HepG2 (cell line): ENCODE results near the gene HSPA1B. TPM values are rescaled to one million over a fixed set of nuclear protein-coding genes. Genes with fewer than 3 reads are reported as not detected.
A peak's percentile ranks its signal among the peaks of the same experiment; 100 is the strongest.

Experiments
- ATAC-seq: fragments of 200-7000 bp; cut with Tn5 transposase; 3 replicates; pipeline ENCODE4 v1.9.1; 2020; ENCODE audit warnings: mild to moderate bottlenecking, moderate library complexity
- BruUV-seq: library from RNA; stranded (reverse); fragments of 400-500 nt; replicated peaks from 2 replicates; lab custom pipeline; 2021; lab: Mats Ljungman, UMichigan
- CTCF ChIA-PET: fragments of 300-600 bp; formaldehyde crosslinking; extraction: SDS; loops from one replicate; lab custom pipeline; 2021; ENCODE audit warnings: low total read pairs, inconsistent platforms, low intra/inter-chr PET ratio; lab: Yijun Ruan, JAX
- POLR2A ChIA-PET: fragments of 350-600 bp; sonication (Branson Sonifier 250); formaldehyde crosslinking; loops from one replicate; lab custom pipeline; 2020; ENCODE audit warnings: antibody characterized with exemption, inconsistent platforms; lab: Yijun Ruan, JAX
- DNase-seq: peaks from one replicate; pipeline ENCODE4 v3.0.0-alpha.2; 2015; ENCODE audit warnings: low spot score
- FAIRE-seq: peaks from 3 replicates; lab custom pipeline; 2011; peaks lifted over from hg19 to GRCh38; lab: Jason Lieb, UNC
- H2AFZ ChIP-seq: one replicate; pipeline ENCODE4 v1.6.1; 2011; ENCODE audit warnings: low read length, inconsistent platforms
- H3K27ac ChIP-seq: fragments of 300-600 bp; 3 replicates; pipeline ENCODE4 v1.8.0; 2011; ENCODE audit warnings: mixed run types, mild to moderate bottlenecking, mixed read lengths, low read length, inconsistent platforms; ENCODE audit not compliant: insufficient read depth; ENCODE audit errors: extremely low read length
- H3K27me3 ChIP-seq, 2 experiments: fragments of 200-600 bp in 1 of 2; 2 replicates in 1 of 2; 3 replicates in 1 of 2; pipeline versions ENCODE4 v1.6.0 to v1.8.0; 2011; ENCODE audit warnings: low read length in 2 of 2, mild to moderate bottlenecking in 2 of 2, moderate library complexity in 2 of 2, inconsistent platforms in 1 of 2; ENCODE audit not compliant: insufficient read depth in 2 of 2, control insufficient read depth in 1 of 2
- H3K36me3 ChIP-seq, 2 experiments: fragments of 200-600 bp in 1 of 2; replicated peaks in 1 of 2; 2 replicates in 1 of 2; 3 replicates in 1 of 2; pipeline versions ENCODE4 v1.5.1 to v1.8.0; 2011; ENCODE audit warnings: low read length in 2 of 2, inconsistent platforms in 1 of 2; ENCODE audit not compliant: insufficient read depth in 2 of 2, control insufficient read depth in 1 of 2
- H3K4me1 ChIP-seq: 2 replicates; pipeline ENCODE4 v1.5.1; 2012; ENCODE audit warnings: low read length, inconsistent platforms; ENCODE audit not compliant: insufficient read depth
- H3K4me2 ChIP-seq: 2 replicates; pipeline ENCODE4 v1.6.0; 2011; ENCODE audit warnings: low read depth, low read length, inconsistent platforms
- H3K4me3 ChIP-seq, 3 experiments: fragments of 200-600 bp in 1 of 3; sonication (generic), shearing (Covaris generic) in 1 of 3; replicated peaks in 1 of 3; 2 replicates each; pipeline ENCODE4 v1.5.1; 2011 to 2016; ENCODE audit warnings: low read length in 3 of 3, inconsistent platforms in 2 of 3, low read depth in 2 of 3, mild to moderate bottlenecking in 2 of 3, control low read depth in 1 of 3, mixed read lengths in 1 of 3; ENCODE audit not compliant: insufficient read depth in 1 of 3
- H3K79me2 ChIP-seq: one replicate; pipeline ENCODE4 v1.6.1; 2011; ENCODE audit warnings: low read length, inconsistent platforms; ENCODE audit not compliant: insufficient read depth
- H3K9ac ChIP-seq: 2 replicates; pipeline ENCODE4 v1.6.0; 2011; ENCODE audit warnings: mild to moderate bottlenecking, low read depth, low read length, inconsistent platforms; ENCODE audit not compliant: insufficient read depth
- H3K9me3 ChIP-seq: 2 replicates; pipeline ENCODE4 v1.5.1; 2012; ENCODE audit warnings: mild to moderate bottlenecking, low read length
- H4K20me1 ChIP-seq: 2 replicates; pipeline ENCODE4 v1.6.0; 2011; ENCODE audit warnings: inconsistent platforms, mild to moderate bottlenecking, low read length, moderate library complexity; ENCODE audit not compliant: insufficient read depth
- ATRX ChIP-seq: sonication (generic); formaldehyde crosslinking; IDR thresholded peaks from 2 replicates; pipeline ENCODE4 v1.4.0; 2020; ENCODE audit warnings: missing genetic modification reagents, borderline replicate concordance
- HDAC6 ChIP-seq: fragments of 200-600 bp; sonication (generic); IDR thresholded peaks from 2 replicates; pipeline ENCODE4 v1.7.0; 2017; ENCODE audit warnings: mild to moderate bottlenecking, antibody characterized with exemption, low read length, low read depth
- HMG20B ChIP-seq: conservative IDR thresholded peaks from 2 replicates; pipeline ENCODE4 v1.6.1; 2016; ENCODE audit warnings: missing genetic modification reagents, missing compliant biosample characterization
- HOXA7 ChIP-seq: sonication (generic); formaldehyde crosslinking; IDR thresholded peaks from 2 replicates; pipeline ENCODE4 v1.8.1; 2022; ENCODE audit warnings: mild to moderate bottlenecking, missing genetic modification reagents, moderate library complexity
- MAZ ChIP-seq, 2 experiments: sonication (generic) in 1 of 2; formaldehyde crosslinking in 1 of 2; IDR thresholded peaks; 2 replicates each; pipeline versions ENCODE4 v1.5.0 to v1.6.1; 2012 to 2020; ENCODE audit warnings: low read depth in 2 of 2, mild to moderate bottlenecking in 2 of 2, borderline replicate concordance in 1 of 2, improper control_type of control experiment in 1 of 2, low read length in 1 of 2, missing genetic modification reagents in 1 of 2, moderate library complexity in 1 of 2
- MEF2D ChIP-seq: sonication (generic); formaldehyde crosslinking; IDR thresholded peaks from 2 replicates; pipeline ENCODE4 v1.5.1; 2020; ENCODE audit warnings: mild to moderate bottlenecking, missing genetic modification reagents
- MTF2 ChIP-seq: sonication (generic); formaldehyde crosslinking; IDR thresholded peaks from 2 replicates; pipeline ENCODE4 v1.5.0; 2020; ENCODE audit warnings: missing genetic modification reagents, borderline replicate concordance
- NR2F1 ChIP-seq, 2 experiments: fragments of 450-650 bp in 1 of 2; formaldehyde crosslinking in 1 of 2; IDR thresholded peaks; 2 replicates each; pipeline versions ENCODE4 v1.5.0 to v1.6.1; 2016 to 2020; ENCODE audit warnings: mild to moderate bottlenecking in 1 of 2, missing compliant biosample characterization in 1 of 2, missing genetic modification reagents in 1 of 2, moderate library complexity in 1 of 2
- POLR2G ChIP-seq: fragments of 200-400 bp; formaldehyde crosslinking; IDR thresholded peaks from 2 replicates; pipeline ENCODE4 v1.6.1; 2018; ENCODE audit warnings: mild to moderate bottlenecking, low read depth, low read length, moderate library complexity
- SPEN ChIP-seq: sonication (generic); formaldehyde crosslinking; IDR thresholded peaks from 2 replicates; pipeline ENCODE4 v1.5.1; 2020; ENCODE audit warnings: low read depth, mild to moderate bottlenecking, missing genetic modification reagents
- STAG1 ChIP-seq: sonication (generic); formaldehyde crosslinking; IDR thresholded peaks from 2 replicates; pipeline ENCODE4 v1.4.0; 2020; ENCODE audit warnings: missing genetic modification reagents
- TEAD2 ChIP-seq: sonication (generic); formaldehyde crosslinking; IDR thresholded peaks from 2 replicates; pipeline ENCODE4 v1.9.0; 2021; ENCODE audit warnings: missing genetic modification reagents
- ZC3H13 ChIP-seq: sonication (generic); formaldehyde crosslinking; IDR thresholded peaks from 2 replicates; pipeline ENCODE4 v1.8.1; 2023; ENCODE audit warnings: mild to moderate bottlenecking, missing genetic modification reagents, moderate library complexity
- ZFP1 ChIP-seq: IDR thresholded peaks from 2 replicates; pipeline ENCODE4 v1.6.1; 2016
- ZNF160 ChIP-seq: sonication (generic); formaldehyde crosslinking; IDR thresholded peaks from 2 replicates; pipeline ENCODE4 v1.8.0; 2022; ENCODE audit warnings: mild to moderate bottlenecking, inconsistent platforms, missing genetic modification reagents
- ZNF556 ChIP-seq: sonication (generic); formaldehyde crosslinking; IDR thresholded peaks from 2 replicates; pipeline ENCODE4 v1.4.0; 2020; ENCODE audit warnings: mild to moderate bottlenecking, missing genetic modification reagents, borderline replicate concordance
- WGBS: methylation state at CpG from one replicate; pipeline ENCODE4 v1.1.6; 2017; ENCODE audit warnings: low lambda C conversion rate; 5-methylcytosine and 5-hydroxymethylcytosine counted together
- in situ Hi-C: cut with HindIII; loops from 2 replicates; pipeline ENCODE4 v1.10.0; 2017; ENCODE audit warnings: low pct_unique_long_range_greater_than_20kb; ENCODE audit not compliant: extremely low pct_ligation_motif_present
- intact Hi-C: fragments of 100-400 bp; cut with micrococcal nuclease; formaldehyde crosslinking; loops from one replicate; pipeline ENCODE4 v1.10.0; 2022; ENCODE audit not compliant: unreplicated experiment
- polyA plus RNA-seq, 8 experiments: library from polyadenylated mRNA; depleted of rRNA in 3 of 8; stranded (reverse) in 7 of 8; unstranded in 1 of 8; fragments of >200 nt; fragmentation: Illumina TruSeq in 4 of 8; extraction: Trizol in 4 of 8; gene quantifications; 2 replicates each; pipeline versions ENCODE4 v1.2.1 to v1.2.3, GENCODE V29; 2011 to 2016; ENCODE audit warnings: low read depth in 4 of 8, missing spikeins in 1 of 8, mixed read lengths in 1 of 8; ENCODE audit not compliant: insufficient read depth in 1 of 8
- total RNA-seq, 5 experiments: library from RNA; depleted of rRNA; stranded (reverse); fragments of >200 nt; fragmentation: Illumina TruSeq; extraction: Trizol; gene quantifications; 2 replicates each; pipeline ENCODE4 v1.2.3, GENCODE V29; 2016; ENCODE audit warnings: low read depth in 1 of 5
- TF ChIP-seq, protein P1 (sequence below): sonication (generic); formaldehyde crosslinking; IDR thresholded peaks from 2 replicates; pipeline ENCODE4 v1.8.0; 2022; ENCODE audit warnings: mild to moderate bottlenecking, missing genetic modification reagents; ENCODE audit not compliant: insufficient replicate concordance
- TF ChIP-seq, protein P2 (sequence below): sonication (generic); formaldehyde crosslinking; IDR thresholded peaks from 2 replicates; pipeline ENCODE4 v1.4.0; 2020; ENCODE audit warnings: missing genetic modification reagents, mild to moderate bottlenecking, borderline replicate concordance
- TF ChIP-seq, protein P3 (sequence below): sonication (generic); formaldehyde crosslinking; IDR thresholded peaks from 2 replicates; pipeline ENCODE4 v1.5.1; 2020; ENCODE audit warnings: missing genetic modification reagents, mild to moderate bottlenecking, borderline replicate concordance

Gene HSPA1B
- total and polyA plus RNA-seq, 2 of the 13 experiments (the other 11 are each of a cell fraction or from before 2014, with no cell fraction given): 26.0 to 186 TPM

DNA sequence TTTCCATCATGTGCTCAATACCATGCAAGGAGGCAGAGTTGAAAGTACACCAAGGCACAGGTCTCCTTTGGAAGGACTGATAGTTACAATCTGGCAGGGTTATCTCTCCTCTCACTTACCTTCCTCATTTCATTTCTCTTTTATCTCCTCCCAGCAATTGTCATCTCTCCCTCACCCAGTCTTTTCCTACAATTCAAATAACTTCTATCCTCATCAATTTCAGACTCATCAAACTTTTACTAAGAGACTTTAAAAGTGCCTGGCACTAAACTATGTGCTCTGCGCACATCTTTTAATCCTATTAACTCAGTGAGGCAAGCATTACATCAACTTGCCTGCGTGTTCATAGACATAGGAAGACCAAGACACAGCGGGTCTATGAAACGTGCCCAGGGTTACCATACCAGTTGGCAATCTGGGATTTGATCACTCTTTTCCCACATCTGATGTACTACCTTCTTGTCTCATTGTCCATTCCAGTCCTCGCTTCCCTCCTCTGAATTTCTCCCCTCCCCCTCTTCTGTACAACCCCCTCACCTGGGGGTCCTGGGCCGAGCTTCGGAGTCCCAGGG is 33.2 kb upstream of the HSPA1B start:
- TSS peak; percentile 62 for BruUV-seq
- ChIA-PET CTCF (no interaction called here), POLR2A (interaction anchor here (1.0 to 4.3 kb wide), 13 partner anchors 8 to 113 kb away, joined by 3 to 77 read pairs (median 11); partner anchors contain the start of genes ABHD16A, CLIC1, HSPA1A and HSPA1B)
- peak; percentile 28 for FAIRE-seq
- Histone ChIP-seq H3K4me2 (peak overlapping the region; percentile 95), H3K27me3 (no peaks in the 10 kb centered on the region; a peak in 1 of 5 replicates), H3K36me3 (peaks cover 7 to 30% of the 10 kb centered on the region in 2 experiments), H3K4me1 (peaks cover 25% of the 10 kb centered on the region), H3K79me2 (peaks cover 22% of the 10 kb centered on the region), H3K9ac (peak overlapping the region; percentile 92), H3K27ac (peak overlapping the region; percentile 76), H2AFZ (peak overlapping the region; percentile 28), H3K9me3 (no peaks in the 10 kb centered on the region), H4K20me1 (no peaks in the 10 kb centered on the region), H3K4me3 (peak overlapping the region; percentile 89 to 98 (median 98))
- intact Hi-C loops (loop anchor here (2.0 kb wide), 1 partner anchor 20 kb away; the partner anchor contains the start of genes HSPA1A and HSPA1L), in situ Hi-C loops (no loop called here)
- WGBS: 9% methylated on average over 7 of the region's 7 CpGs
- ATAC-seq: peak; percentile 6
- DNase-seq: no peak
- TF ChIP-seq MTF2 (no peak), HOXA7 (CRISPR knock-in tag) (no peak), ZNF556 (CRISPR knock-in tag) (no peak), MAZ (IDR thresholded peaks at IDR 0.05; ENCODE audit: borderline replicate concordance, low read depth, low read length) (no peak), MAZ (CRISPR knock-in tag; IDR thresholded peaks at IDR 0.05; ENCODE audit: low read depth) (no peak), TEAD2 (0 out of 2 replicates have a peak, but pooled peaks have one; percentile 40), POLR2G (no peak; the same call in 1 of the 2 replicates), SPEN (CRISPR knock-in tag) (no peak), STAG1 (no peak), NR2F1 (CRISPR knock-in tag; IDR thresholded peaks at IDR 0.05) (no peak), ZFP1 (CRISPR knock-in tag) (no peak), HDAC6 (no peak), HMG20B (CRISPR knock-in tag) (no peak), MEF2D (CRISPR knock-in tag) (0 out of 2 replicates have a peak, but pooled peaks have one; percentile 10), ATRX (CRISPR knock-in tag) (no peak), ZC3H13 (CRISPR knock-in tag) (0 out of 2 replicates have a peak, but pooled peaks have one; percentile 26), ZNF160 (CRISPR knock-in tag) (no peak)
- TF ChIP-seq, protein P1, sequence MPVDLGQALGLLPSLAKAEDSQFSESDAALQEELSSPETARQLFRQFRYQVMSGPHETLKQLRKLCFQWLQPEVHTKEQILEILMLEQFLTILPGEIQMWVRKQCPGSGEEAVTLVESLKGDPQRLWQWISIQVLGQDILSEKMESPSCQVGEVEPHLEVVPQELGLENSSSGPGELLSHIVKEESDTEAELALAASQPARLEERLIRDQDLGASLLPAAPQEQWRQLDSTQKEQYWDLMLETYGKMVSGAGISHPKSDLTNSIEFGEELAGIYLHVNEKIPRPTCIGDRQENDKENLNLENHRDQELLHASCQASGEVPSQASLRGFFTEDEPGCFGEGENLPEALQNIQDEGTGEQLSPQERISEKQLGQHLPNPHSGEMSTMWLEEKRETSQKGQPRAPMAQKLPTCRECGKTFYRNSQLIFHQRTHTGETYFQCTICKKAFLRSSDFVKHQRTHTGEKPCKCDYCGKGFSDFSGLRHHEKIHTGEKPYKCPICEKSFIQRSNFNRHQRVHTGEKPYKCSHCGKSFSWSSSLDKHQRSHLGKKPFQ (CRISPR knock-in tag): no peak
- TF ChIP-seq, protein P2, sequence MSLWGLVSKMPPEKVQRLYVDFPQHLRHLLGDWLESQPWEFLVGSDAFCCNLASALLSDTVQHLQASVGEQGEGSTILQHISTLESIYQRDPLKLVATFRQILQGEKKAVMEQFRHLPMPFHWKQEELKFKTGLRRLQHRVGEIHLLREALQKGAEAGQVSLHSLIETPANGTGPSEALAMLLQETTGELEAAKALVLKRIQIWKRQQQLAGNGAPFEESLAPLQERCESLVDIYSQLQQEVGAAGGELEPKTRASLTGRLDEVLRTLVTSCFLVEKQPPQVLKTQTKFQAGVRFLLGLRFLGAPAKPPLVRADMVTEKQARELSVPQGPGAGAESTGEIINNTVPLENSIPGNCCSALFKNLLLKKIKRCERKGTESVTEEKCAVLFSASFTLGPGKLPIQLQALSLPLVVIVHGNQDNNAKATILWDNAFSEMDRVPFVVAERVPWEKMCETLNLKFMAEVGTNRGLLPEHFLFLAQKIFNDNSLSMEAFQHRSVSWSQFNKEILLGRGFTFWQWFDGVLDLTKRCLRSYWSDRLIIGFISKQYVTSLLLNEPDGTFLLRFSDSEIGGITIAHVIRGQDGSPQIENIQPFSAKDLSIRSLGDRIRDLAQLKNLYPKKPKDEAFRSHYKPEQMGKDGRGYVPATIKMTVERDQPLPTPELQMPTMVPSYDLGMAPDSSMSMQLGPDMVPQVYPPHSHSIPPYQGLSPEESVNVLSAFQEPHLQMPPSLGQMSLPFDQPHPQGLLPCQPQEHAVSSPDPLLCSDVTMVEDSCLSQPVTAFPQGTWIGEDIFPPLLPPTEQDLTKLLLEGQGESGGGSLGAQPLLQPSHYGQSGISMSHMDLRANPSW (CRISPR knock-in tag): no peak
- TF ChIP-seq, protein P3, sequence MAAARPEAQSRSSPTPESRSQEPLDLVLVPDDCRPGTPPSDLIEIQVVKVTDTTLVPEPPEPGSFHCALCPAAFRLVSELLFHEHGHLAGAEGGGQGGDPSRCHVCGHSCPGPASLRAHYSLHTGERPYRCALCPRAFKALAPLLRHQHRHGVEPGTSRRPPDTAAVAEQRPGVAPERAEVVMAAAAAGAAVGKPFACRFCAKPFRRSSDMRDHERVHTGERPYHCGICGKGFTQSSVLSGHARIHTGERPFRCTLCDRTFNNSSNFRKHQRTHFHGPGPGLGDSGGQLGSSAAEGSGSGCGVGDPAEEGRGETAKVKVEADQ: no peak
